ENCODE results near the gene CYP27B1.

DNA sequence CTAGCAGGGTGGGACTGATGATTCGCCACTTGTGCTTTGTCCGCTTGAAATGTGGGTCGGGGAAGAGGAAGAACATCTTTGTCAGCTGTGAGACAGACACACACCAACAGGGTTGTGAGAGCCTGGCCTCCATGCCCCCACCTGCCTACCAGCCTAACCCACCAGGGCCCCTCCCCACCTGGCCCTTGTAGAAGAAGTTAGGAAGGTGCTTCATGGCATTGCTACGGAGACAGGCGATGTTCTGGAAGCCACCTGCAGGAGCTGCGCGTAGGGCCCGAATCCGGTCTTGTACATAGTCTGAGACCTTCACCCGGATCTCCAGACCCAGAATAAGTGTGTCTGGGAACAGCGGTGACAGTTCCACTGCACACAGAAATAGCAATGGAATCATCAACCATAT, 2.7 kb upstream of the CYP27B1 start:
- TF ChIP-seq CTCF (IDR thresholded peaks at IDR 0.05) (no peak), POLR2A (IDR thresholded peaks at IDR 0.05) (no peak)

Measured in uterus (tissue), 2 donors.